Measurements from ENCODE around the gene IDUA.
"Not testable (repeated sequence)": the region's sequence is repeated elsewhere in the genome, so short reads cannot be mapped to it uniquely, and the experiment has no call there.

The IDUA gene

GRCh38 chr4:998096-998691, 11.3 kb downstream of the IDUA start:
- no peaks in the 10 kb centered on the region for H3K27me3 ChIP-seq (ENCODE audit: insufficient read depth, low read depth, severe bottlenecking)
- DNase-seq, result no peak
- no peak for TF ChIP-seq CTCF (IDR thresholded peaks at IDR 0.05; ENCODE audit: low read depth, low read length)
- no peak overlapping the region for H3K27ac ChIP-seq
- H3K4me3 ChIP-seq (ENCODE audit: low read depth, low read length), result peak overlapping the region; percentile 73
- no peaks in the 10 kb centered on the region for H3K36me3 ChIP-seq
- no peaks in the 10 kb centered on the region for H3K9me3 ChIP-seq (ENCODE audit: severe bottlenecking)

- H3K4me3 ChIP-seq (ENCODE audit: low read depth, low read length); H3K36me3 ChIP-seq; H3K27ac ChIP-seq; H3K27me3 ChIP-seq (ENCODE audit: insufficient read depth, low read depth, severe bottlenecking); H3K9me3 ChIP-seq (ENCODE audit: severe bottlenecking); DNase-seq: not testable (repeated sequence)
Observed at GRCh38 chr4:999240-999863, 12.5 kb downstream of the IDUA start.

GRCh38 chr4:999882-1000425, 13.1 kb downstream of the IDUA start:
- no peaks in the 10 kb centered on the region for H3K36me3 ChIP-seq
- no peaks in the 10 kb centered on the region for H3K9me3 ChIP-seq (ENCODE audit: severe bottlenecking)
- H3K27ac ChIP-seq, result no peak overlapping the region
- no peaks in the 10 kb centered on the region for H3K27me3 ChIP-seq (ENCODE audit: insufficient read depth, low read depth, severe bottlenecking)
- DNase-seq, result no peak
- no peak for TF ChIP-seq CTCF (IDR thresholded peaks at IDR 0.05; ENCODE audit: low read depth, low read length)
- H3K4me3 ChIP-seq (ENCODE audit: low read depth, low read length), result no peak overlapping the region

GRCh38 chr4:1000686-1001260, 13.9 kb downstream of the IDUA start:
- H3K36me3 ChIP-seq, result no peaks in the 10 kb centered on the region
- no peaks in the 10 kb centered on the region for H3K9me3 ChIP-seq (ENCODE audit: severe bottlenecking)
- H3K27ac ChIP-seq, result no peak overlapping the region
- H3K4me3 ChIP-seq (ENCODE audit: low read depth, low read length), result no peak overlapping the region
- no peaks in the 10 kb centered on the region for H3K27me3 ChIP-seq (ENCODE audit: insufficient read depth, low read depth, severe bottlenecking)
- no peak for DNase-seq
- TF ChIP-seq CTCF (IDR thresholded peaks at IDR 0.05; ENCODE audit: low read depth, low read length), result no peak

- H3K4me3 ChIP-seq (ENCODE audit: low read depth, low read length), result no peak overlapping the region
- H3K36me3 ChIP-seq, result no peaks in the 10 kb centered on the region
- no peaks in the 10 kb centered on the region for H3K9me3 ChIP-seq (ENCODE audit: severe bottlenecking)
- DNase-seq, result no peak
- H3K27ac ChIP-seq, result no peak overlapping the region
- no peak for TF ChIP-seq CTCF (IDR thresholded peaks at IDR 0.05; ENCODE audit: low read depth, low read length)
- no peaks in the 10 kb centered on the region for H3K27me3 ChIP-seq (ENCODE audit: insufficient read depth, low read depth, severe bottlenecking)
Observed at GRCh38 chr4:1001561-1002130, 14.8 kb downstream of the IDUA start.

- Histone ChIP-seq H3K27ac (no peak overlapping the region), H3K9me3 (ENCODE audit: severe bottlenecking) (no peaks in the 10 kb centered on the region), H3K4me3 (ENCODE audit: low read depth, low read length) (no peak overlapping the region), H3K27me3 (ENCODE audit: insufficient read depth, low read depth, severe bottlenecking) (no peaks in the 10 kb centered on the region), H3K36me3 (no peaks in the 10 kb centered on the region)
- DNase-seq, result no peak
- TF ChIP-seq CTCF (IDR thresholded peaks at IDR 0.05; ENCODE audit: low read depth, low read length), result no peak
Observed at GRCh38 chr4:1002131-1002630, 15.3 kb downstream of the IDUA start.
